ENCODE measurements around the gene SLC2A13. TPM values are rescaled to one million over a fixed set of nuclear protein-coding genes. Genes with fewer than 3 reads are reported as not detected.
A peak's percentile ranks its signal among the peaks of the same experiment; 100 is the strongest.

The SLC2A13 gene
- total RNA-seq, 4 donors from 2014 or later: 20.5 to 35.1 (median 21.9) TPM

DNA sequence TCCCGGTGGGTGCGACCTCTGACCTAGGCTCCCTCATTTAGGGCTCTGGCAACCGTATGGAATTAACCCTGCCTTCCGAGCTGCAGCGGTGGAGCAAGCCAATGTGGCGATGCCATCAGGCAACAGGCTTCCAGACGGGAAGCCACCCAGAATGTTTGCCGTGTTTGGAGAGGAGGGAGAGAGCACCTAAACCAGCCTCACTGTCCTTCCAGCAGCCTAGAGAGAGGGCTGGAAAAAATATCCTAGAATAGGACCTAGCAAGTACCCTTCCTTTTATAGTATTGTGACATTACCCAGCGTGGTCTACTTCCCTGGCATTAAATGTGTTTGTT, 287 bp upstream of the SLC2A13 start:
- Histone ChIP-seq H3K4me3 (peak overlapping the region; percentile 76 to 100 (median 84)), H3K9me3 (no peaks in the 10 kb centered on the region), H3K4me1 (peaks cover 0 to 34% (median 20%) of the 10 kb centered on the region in 4 donors), H3K36me3 (no peaks in the 10 kb centered on the region), H3K27ac (peak overlapping the region; percentile 68 to 92 (median 90)), H3K27me3 (no peaks in the 10 kb centered on the region)
- TF ChIP-seq, protein P1, sequence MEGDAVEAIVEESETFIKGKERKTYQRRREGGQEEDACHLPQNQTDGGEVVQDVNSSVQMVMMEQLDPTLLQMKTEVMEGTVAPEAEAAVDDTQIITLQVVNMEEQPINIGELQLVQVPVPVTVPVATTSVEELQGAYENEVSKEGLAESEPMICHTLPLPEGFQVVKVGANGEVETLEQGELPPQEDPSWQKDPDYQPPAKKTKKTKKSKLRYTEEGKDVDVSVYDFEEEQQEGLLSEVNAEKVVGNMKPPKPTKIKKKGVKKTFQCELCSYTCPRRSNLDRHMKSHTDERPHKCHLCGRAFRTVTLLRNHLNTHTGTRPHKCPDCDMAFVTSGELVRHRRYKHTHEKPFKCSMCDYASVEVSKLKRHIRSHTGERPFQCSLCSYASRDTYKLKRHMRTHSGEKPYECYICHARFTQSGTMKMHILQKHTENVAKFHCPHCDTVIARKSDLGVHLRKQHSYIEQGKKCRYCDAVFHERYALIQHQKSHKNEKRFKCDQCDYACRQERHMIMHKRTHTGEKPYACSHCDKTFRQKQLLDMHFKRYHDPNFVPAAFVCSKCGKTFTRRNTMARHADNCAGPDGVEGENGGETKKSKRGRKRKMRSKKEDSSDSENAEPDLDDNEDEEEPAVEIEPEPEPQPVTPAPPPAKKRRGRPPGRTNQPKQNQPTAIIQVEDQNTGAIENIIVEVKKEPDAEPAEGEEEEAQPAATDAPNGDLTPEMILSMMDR (IDR thresholded peaks at IDR 0.05): no peak
- TF ChIP-seq POLR2A (IDR thresholded peaks at IDR 0.05) (no peak), EP300 (IDR thresholded peaks at IDR 0.05) (no peak)
- WGBS, 2 donors: 11 to 42% methylated on average over 6 to 9 of the region's 9 CpGs
- DNase-seq (ENCODE audit: low spot score in 2 of 2): no peak

DNA sequence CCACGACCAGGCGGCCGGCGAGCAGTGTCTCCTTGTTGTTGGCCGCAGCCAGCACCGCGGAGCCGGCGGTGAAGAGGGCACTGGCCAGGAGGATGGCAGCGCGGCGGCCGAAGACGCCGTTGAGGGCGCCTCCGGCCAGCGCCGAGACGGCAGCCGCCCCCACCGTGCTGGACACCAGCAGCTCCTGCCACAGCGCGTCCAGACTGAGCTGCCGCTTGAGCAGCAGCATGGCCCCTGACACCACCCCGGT, 691 bp downstream of the SLC2A13 start:
- WGBS, 2 donors: 0% methylated on average over 3 to 24 of the region's 26 CpGs
- H3K9me3 ChIP-seq: no peaks in the 10 kb centered on the region
- H3K36me3 ChIP-seq: no peaks in the 10 kb centered on the region
- H3K4me1 ChIP-seq: peaks cover 0 to 34% (median 20%) of the 10 kb centered on the region in 4 donors
- TF ChIP-seq, protein P1 (IDR thresholded peaks at IDR 0.05): no peak
- TF ChIP-seq POLR2A (IDR thresholded peaks at IDR 0.05) (no peak), EP300 (IDR thresholded peaks at IDR 0.05) (no peak)
- peak overlapping the region; percentile 76 to 100 (median 84) for H3K4me3 ChIP-seq
- H3K27ac ChIP-seq: peak overlapping the region; percentile 68 to 92 (median 90)
- peak in 1 of 2 donors; percentile 16 for DNase-seq (ENCODE audit: low spot score in 2 of 2)
- no peaks in the 10 kb centered on the region for H3K27me3 ChIP-seq

DNA sequence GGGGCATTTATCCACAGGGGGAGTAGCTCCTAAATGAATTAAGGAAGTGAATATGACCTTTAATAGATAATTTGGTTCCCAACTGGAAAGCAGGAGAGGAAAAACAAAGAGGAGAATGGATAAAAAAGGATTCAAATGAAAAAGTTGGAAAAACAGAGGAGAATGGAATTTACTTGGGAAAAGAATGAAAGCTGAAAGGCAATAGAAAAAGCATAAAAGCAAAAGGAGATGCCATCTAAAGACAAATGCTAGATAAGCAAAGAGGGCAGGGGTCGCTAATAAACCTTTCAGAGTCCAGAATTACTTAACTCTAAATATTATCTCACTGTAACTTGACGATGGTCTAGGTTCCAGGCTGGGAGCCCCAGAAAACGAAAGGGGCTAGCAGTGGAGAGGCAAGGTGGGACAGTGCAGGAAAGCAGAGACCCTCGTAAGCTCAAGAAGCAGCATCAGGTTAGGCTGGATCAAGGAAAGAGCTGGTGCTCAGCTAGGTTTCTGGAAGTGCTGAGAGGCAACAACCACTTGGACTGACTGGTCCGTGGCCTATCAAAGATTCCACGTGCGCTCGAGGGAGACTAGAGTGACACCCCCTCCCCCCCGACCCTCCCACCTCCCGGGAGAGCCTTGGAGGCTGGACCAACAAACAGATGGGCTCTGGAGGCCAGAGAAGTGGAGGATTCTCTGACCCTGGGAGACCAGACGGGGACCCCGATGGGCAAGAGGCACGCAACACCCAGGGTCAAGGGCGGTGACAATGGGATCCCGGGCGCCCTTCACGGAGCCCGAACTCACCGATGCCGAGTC, 1.2 kb downstream of the SLC2A13 start:
- Histone ChIP-seq H3K4me3 (peak overlapping the region; percentile 76 to 100 (median 84)), H3K4me1 (peaks cover 0 to 38% (median 20%) of the 10 kb centered on the region in 4 donors), H3K9me3 (no peaks in the 10 kb centered on the region), H3K36me3 (no peaks in the 10 kb centered on the region), H3K27me3 (no peaks in the 10 kb centered on the region), H3K27ac (peak overlapping the region in 3 of 4 donors; percentile 88 to 92 (median 91))
- 17 to 20% methylated on average over 18 to 20 of the region's 20 CpGs for WGBS, 2 donors
- DNase-seq (ENCODE audit: low spot score in 2 of 2): no peak
- TF ChIP-seq EP300 (IDR thresholded peaks at IDR 0.05): no peak
- no peak for TF ChIP-seq POLR2A (IDR thresholded peaks at IDR 0.05)
- TF ChIP-seq, protein P1 (IDR thresholded peaks at IDR 0.05): no peak

DNA sequence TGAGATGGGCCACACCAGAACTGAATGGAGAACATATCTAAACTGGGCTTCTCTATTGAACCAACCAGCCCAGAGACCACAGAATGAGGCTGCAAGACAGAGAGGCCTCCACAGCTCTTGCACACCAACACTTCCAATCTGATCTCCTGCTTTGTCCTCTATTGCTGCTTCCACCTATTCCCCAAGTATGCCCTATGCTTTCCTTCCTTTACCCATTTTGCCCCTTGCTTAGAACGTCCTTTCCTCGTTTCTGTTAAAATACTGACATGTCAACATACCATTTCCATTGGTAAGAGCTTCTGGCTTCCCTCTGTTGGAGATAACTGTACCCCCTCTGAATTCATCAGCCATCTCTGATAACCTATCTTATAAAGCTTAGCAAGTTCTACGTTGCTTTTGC, 2.8 kb downstream of the SLC2A13 start:
- TF ChIP-seq, protein P1 (IDR thresholded peaks at IDR 0.05): no peak
- no peak for TF ChIP-seq EP300 (IDR thresholded peaks at IDR 0.05)
- no peak for TF ChIP-seq POLR2A (IDR thresholded peaks at IDR 0.05)
- Histone ChIP-seq H3K27ac (no peak overlapping the region), H3K36me3 (no peaks in the 10 kb centered on the region), H3K4me1 (peaks cover 0 to 42% (median 20%) of the 10 kb centered on the region in 4 donors), H3K4me3 (no peak overlapping the region), H3K9me3 (no peaks in the 10 kb centered on the region), H3K27me3 (no peaks in the 10 kb centered on the region)
- no peak for DNase-seq (ENCODE audit: low spot score in 2 of 2)
- WGBS, 2 donors: 93 to 95% methylated on average over 3 of the region's 3 CpGs

DNA sequence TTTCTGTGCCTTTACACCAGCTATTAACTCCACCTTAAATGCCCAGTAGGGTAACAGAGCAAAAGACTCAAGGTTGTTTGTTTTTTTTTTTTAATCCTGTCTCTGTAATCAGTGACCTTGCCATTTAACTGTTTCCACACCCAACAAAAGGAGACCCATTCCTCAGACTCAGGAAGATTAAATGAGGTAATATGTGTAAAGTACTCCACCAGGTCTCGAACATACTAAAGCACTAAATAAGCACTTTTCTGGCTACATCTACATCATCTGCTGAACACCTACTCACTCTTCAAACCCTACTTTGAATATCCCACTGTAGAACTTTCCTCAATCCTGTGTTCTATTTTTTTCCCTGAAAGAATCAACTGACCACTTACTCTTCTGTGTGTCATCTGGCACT, 4.1 kb downstream of the SLC2A13 start:
- Histone ChIP-seq H3K4me3 (no peak overlapping the region), H3K4me1 (peaks cover 0 to 37% (median 17%) of the 10 kb centered on the region in 4 donors), H3K36me3 (no peaks in the 10 kb centered on the region), H3K9me3 (no peaks in the 10 kb centered on the region), H3K27ac (no peak overlapping the region), H3K27me3 (no peaks in the 10 kb centered on the region)
- 97 to 100% methylated on average over 1 of the region's 1 CpG for WGBS, 2 donors
- no peak for DNase-seq (ENCODE audit: low spot score in 2 of 2)
- no peak for TF ChIP-seq POLR2A (IDR thresholded peaks at IDR 0.05)

Data from tibial nerve (tissue), 4 donors.